ENCODE measurements around the gene BICD2. TPM values are rescaled to one million over a fixed set of nuclear protein-coding genes. Genes with fewer than 3 reads are reported as not detected.

Gene BICD2
- total and polyA plus RNA-seq, 9 of the 15 experiments (the other 6 are each of a cell fraction or from before 2014, with no cell fraction given), result 3.6 to 23.4 (median 11.8) TPM

GRCh38 chr9:92771309-92771708 is 6.7 kb upstream of the BICD2 start:
- no TSS peak for BruUV-seq (replicated peaks)
- Histone ChIP-seq H3K9ac (ENCODE audit: insufficient read depth in 1 of 2, low read depth in 2 of 2, low read length in 2 of 2) (no peak overlapping the region), H4K20me1 (replicated peaks; ENCODE audit: control insufficient read depth, insufficient read depth, low read length) (no peaks in the 10 kb centered on the region), H3K79me2 (ENCODE audit: control insufficient read depth, insufficient read depth, low read length) (no peaks in the 10 kb centered on the region), H3K4me2 (ENCODE audit: insufficient read depth, low read length) (no peak overlapping the region), H3K9me3 (replicated peaks; ENCODE audit: control insufficient read depth, insufficient read depth, low read depth, low read length) (no peaks in the 10 kb centered on the region), H3K4me1 (replicated peaks in 1 of 2; ENCODE audit: control insufficient read depth in 2 of 2, insufficient read depth in 2 of 2, low read length in 2 of 2) (peaks cover 9 to 10% of the 10 kb centered on the region in 2 experiments; a peak in 4 of 5 replicates), H2AFZ (ENCODE audit: low read depth, low read length) (no peak overlapping the region), H3K27me3 (ENCODE audit: control insufficient read depth in 2 of 2, insufficient read depth in 2 of 2, low read length in 2 of 2) (no peaks in the 10 kb centered on the region; a peak in 1 of 5 replicates), H3K9me1 (ENCODE audit: control insufficient read depth, insufficient read depth, low read length) (no peaks in the 10 kb centered on the region), H3K27ac (ENCODE audit: extremely low read depth, low read depth, low read length) (no peak overlapping the region), H3K36me3 (ENCODE audit: control insufficient read depth, insufficient read depth, low read length) (no peaks in the 10 kb centered on the region), H3K4me3 (no peak overlapping the region)
- DNase-seq (ENCODE audit: extremely low read depth in 1 of 4, low spot score in 3 of 4), result no peak
- in situ Hi-C loops (cut with MboI), result no loop called here
- intact Hi-C loops (cut with micrococcal nuclease), result no loop called here
- FAIRE-seq, result no peak
- 65% methylated on average over 5 of the region's 5 CpGs for WGBS (ENCODE audit: insufficient coverage, low coverage, missing lambda C conversion rate)
- no peak for ATAC-seq
- ChIA-PET CTCF (ENCODE audit: low intra/inter-chr PET ratio) (no interaction called here), POLR2A (interaction anchor here (0.7 to 1.1 kb wide), 2 partner anchors 10 to 161 kb away, joined by 3 read pairs; no protein-coding TSS in a partner anchor)
- no peak for TF ChIP-seq CLOCK (CRISPR knock-in tag; IDR thresholded peaks at IDR 0.05; ENCODE audit: borderline replicate concordance)
- TF ChIP-seq HBP1 (CRISPR knock-in tag; IDR thresholded peaks at IDR 0.05), result no peak
- TF ChIP-seq NCOA4 (IDR thresholded peaks at IDR 0.05; ENCODE audit: partially characterized antibody), result no peak
- TF ChIP-seq EZH2 (IDR thresholded peaks at IDR 0.05; ENCODE audit: borderline replicate concordance, low read depth, low read length), result no peak
- TF ChIP-seq UBTF (IDR thresholded peaks at IDR 0.05; ENCODE audit: borderline replicate concordance in 1 of 2, low read depth in 2 of 2, low read length in 2 of 2), result no peak
- no peak for TF ChIP-seq GTF2F1 (IDR thresholded peaks at IDR 0.05; ENCODE audit: low read depth, low read length)
- TF ChIP-seq STAT5B (CRISPR knock-in tag; IDR thresholded peaks at IDR 0.05), result no peak
- no peak for TF ChIP-seq HMG20B (CRISPR knock-in tag; IDR thresholded peaks at IDR 0.05)
- no peak for TF ChIP-seq MAZ (CRISPR knock-in tag; conservative IDR thresholded peaks at IDR 0.05 in 1 of 2, IDR thresholded peaks at IDR 0.05 in 1 of 2)
- no peak for TF ChIP-seq SRSF3 (IDR thresholded peaks at IDR 0.05; ENCODE audit: insufficient read depth, low read length)
- no peak for TF ChIP-seq ELF2 (CRISPR knock-in tag; IDR thresholded peaks at IDR 0.05)
- TF ChIP-seq ZBTB12 (CRISPR knock-in tag; IDR thresholded peaks at IDR 0.05), result no peak
- no peak for TF ChIP-seq KAT8 (IDR thresholded peaks at IDR 0.05; ENCODE audit: low read depth)
- TF ChIP-seq E2F5 (CRISPR knock-in tag; IDR thresholded peaks at IDR 0.05), result no peak
